Activated B cell treated with CpG ODN at 0.5 μM for 24 hours (primary cell): ENCODE data around the gene CNKSR2. TPM values are rescaled to one million over a fixed set of nuclear protein-coding genes. Genes with fewer than 3 reads are reported as not detected.

Experiments
- ATAC-seq: fragments of 200-7000 bp; cut with Tn5 transposase; one replicate; pipeline ENCODE4 v1.10.0; 2021; ENCODE audit warnings: low read depth, mild to moderate bottlenecking, moderate library complexity
- CTCF ChIA-PET: fragments of 350-600 bp; sonication (Branson Sonifier 250); formaldehyde crosslinking; loops from one replicate; lab custom pipeline; 2021; ENCODE audit warnings: antibody characterized with exemption; lab: Charles Lee
- POLR2A ChIA-PET: fragments of 350-600 bp; sonication (Branson Sonifier 250); formaldehyde crosslinking; loops from one replicate; lab custom pipeline; 2021; ENCODE audit warnings: antibody characterized with exemption; lab: Charles Lee
- DNase-seq: peaks from one replicate; pipeline ENCODE4 v3.0.0; 2022
- H3K27ac Mint-ChIP-seq: one replicate; pipeline ENCODE4 v1.8.0; 2020; ENCODE audit warnings: mixed read lengths
- H3K27me3 Mint-ChIP-seq: one replicate; pipeline ENCODE4 v1.8.0; 2021; ENCODE audit warnings: mixed read lengths
- H3K36me3 Mint-ChIP-seq: one replicate; pipeline ENCODE4 v1.8.0; 2021; ENCODE audit warnings: low read depth, mixed read lengths
- H3K4me1 Mint-ChIP-seq: one replicate; pipeline ENCODE4 v1.8.0; 2021; ENCODE audit warnings: mixed read lengths
- H3K4me3 Mint-ChIP-seq: one replicate; pipeline ENCODE4 v1.8.0; 2020; ENCODE audit warnings: mild to moderate bottlenecking, mixed read lengths
- H3K9me3 Mint-ChIP-seq: one replicate; pipeline ENCODE4 v1.8.0; 2020; ENCODE audit warnings: mixed read lengths
- intact Hi-C: fragments of 100-400 bp; cut with micrococcal nuclease; formaldehyde crosslinking; loops from one replicate; pipeline ENCODE4 v1.15.1; 2024
- total RNA-seq: library from RNA; stranded (reverse); gene quantifications from 2 replicates; pipeline ENCODE4 v1.2.3, GENCODE V29; 2022
- TF ChIP-seq, protein P1 (sequence below): fragments of 200-600 bp; IDR thresholded peaks from one replicate; pipeline ENCODE4 v1.8.0; 2022; ENCODE audit warnings: antibody characterized with exemption, mild to moderate bottlenecking

The CNKSR2 gene
- total RNA-seq, 1 donor from 2014 or later = 15.6 TPM

DNA sequence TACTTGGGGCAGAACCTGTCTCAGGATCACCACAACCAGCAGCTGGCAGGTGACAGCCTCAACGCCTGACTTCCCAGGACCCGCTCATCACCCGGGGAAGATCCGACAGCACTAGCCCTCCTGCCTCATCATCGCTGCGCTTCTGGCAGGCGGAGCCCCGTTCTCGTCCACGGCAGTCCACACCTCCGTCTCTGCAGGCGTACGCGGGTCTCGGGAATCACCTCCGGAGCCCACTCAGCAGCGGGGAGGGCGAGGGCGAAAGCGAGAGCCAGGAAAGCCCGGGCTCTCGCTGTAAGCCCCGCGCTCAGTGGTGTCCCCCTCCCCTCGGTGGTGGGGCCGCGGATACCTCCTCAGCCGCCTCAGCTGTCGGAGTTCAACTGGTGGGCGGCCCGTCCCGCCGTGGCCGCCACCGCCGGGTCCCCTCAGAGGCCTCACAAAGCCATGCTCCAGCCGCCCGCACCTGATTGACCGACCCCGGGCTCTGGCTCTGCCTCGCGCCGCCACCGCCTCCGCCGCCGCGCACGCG, 518 bp upstream of the CNKSR2 start:
- Mint-ChIP-seq H3K27ac (peak overlapping the region; percentile 56), H3K4me1 (peaks cover 24% of the 10 kb centered on the region), H3K9me3 (no peaks in the 10 kb centered on the region), H3K27me3 (no peaks in the 10 kb centered on the region), H3K36me3 (peaks cover 2% of the 10 kb centered on the region), H3K4me3 (peak overlapping the region; percentile 81)
- ChIA-PET POLR2A (interaction anchor here (0.6 to 1.9 kb wide), 8 partner anchors 16 to 568 kb away, joined by 3 to 16 read pairs (median 4); partner anchors contain the start of gene MBTPS2), CTCF (no interaction called here)
- DNase-seq = no peak
- TF ChIP-seq, protein P1, sequence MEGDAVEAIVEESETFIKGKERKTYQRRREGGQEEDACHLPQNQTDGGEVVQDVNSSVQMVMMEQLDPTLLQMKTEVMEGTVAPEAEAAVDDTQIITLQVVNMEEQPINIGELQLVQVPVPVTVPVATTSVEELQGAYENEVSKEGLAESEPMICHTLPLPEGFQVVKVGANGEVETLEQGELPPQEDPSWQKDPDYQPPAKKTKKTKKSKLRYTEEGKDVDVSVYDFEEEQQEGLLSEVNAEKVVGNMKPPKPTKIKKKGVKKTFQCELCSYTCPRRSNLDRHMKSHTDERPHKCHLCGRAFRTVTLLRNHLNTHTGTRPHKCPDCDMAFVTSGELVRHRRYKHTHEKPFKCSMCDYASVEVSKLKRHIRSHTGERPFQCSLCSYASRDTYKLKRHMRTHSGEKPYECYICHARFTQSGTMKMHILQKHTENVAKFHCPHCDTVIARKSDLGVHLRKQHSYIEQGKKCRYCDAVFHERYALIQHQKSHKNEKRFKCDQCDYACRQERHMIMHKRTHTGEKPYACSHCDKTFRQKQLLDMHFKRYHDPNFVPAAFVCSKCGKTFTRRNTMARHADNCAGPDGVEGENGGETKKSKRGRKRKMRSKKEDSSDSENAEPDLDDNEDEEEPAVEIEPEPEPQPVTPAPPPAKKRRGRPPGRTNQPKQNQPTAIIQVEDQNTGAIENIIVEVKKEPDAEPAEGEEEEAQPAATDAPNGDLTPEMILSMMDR = no peak
- ATAC-seq = peak; percentile 38
- intact Hi-C loops = loop anchor here (1.0 to 10.0 kb wide), 4 partner anchors 107 to 1109 kb away; partner anchors contain the start of genes MBTPS2 and RPS6KA3

DNA sequence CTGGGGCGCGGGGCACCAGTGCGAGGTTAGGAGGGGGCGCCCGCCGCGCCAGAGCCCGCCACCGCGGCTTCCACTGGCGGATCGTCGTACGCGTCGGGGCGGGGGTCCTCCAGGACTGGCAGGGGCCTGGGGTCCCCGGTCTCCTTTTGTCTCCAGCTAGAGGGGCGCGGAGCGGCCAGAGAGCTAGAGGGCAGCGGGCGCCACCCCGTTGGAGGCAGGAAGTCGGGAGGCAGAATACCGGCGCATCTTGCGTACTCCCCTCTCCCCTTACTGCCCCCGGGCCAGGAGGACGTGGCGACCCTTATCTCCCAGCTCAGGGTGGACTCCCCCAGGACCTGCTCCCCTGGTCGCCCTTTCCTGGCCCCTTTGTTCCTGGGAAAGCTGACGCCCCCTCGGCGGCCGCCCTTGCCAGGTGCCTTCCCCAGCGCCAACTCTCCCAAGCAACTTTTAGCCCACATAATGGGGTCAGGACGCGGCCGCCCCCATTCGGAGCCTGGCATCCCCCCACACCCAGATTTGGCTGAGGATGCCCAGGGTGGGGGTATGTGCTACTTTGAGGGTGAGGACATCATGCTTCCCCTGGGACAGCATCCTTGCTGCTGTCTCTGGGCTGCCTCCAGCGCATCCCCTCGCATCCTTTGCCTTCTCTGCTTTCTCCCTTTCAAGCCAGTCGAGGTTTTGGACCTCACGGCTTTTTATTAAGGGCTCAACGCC, 933 bp downstream of the CNKSR2 start:
- ChIA-PET POLR2A (interaction anchor here (1.0 to 1.9 kb wide), 4 partner anchors 9 to 566 kb away, joined by 3 to 16 read pairs (median 3); no protein-coding TSS in a partner anchor), CTCF (interaction anchor here (0.9 to 1.1 kb wide), 2 partner anchors 9 to 846 kb away, joined by 3 read pairs; no protein-coding TSS in a partner anchor)
- no peaks in the 10 kb centered on the region for H3K27me3 Mint-ChIP-seq
- H3K27ac Mint-ChIP-seq = peak overlapping the region; percentile 86
- peak overlapping the region; percentile 92 for H3K4me3 Mint-ChIP-seq
- H3K36me3 Mint-ChIP-seq = peaks cover 2% of the 10 kb centered on the region
- ATAC-seq = no peak
- TF ChIP-seq, protein P1 = no peak
- peaks cover 36% of the 10 kb centered on the region for H3K4me1 Mint-ChIP-seq
- intact Hi-C loops = loop anchor here (1.0 to 10.0 kb wide), 5 partner anchors 63 to 1110 kb away; partner anchors contain the start of genes MBTPS2 and RPS6KA3
- H3K9me3 Mint-ChIP-seq = no peaks in the 10 kb centered on the region
- DNase-seq = peak; percentile 15

DNA sequence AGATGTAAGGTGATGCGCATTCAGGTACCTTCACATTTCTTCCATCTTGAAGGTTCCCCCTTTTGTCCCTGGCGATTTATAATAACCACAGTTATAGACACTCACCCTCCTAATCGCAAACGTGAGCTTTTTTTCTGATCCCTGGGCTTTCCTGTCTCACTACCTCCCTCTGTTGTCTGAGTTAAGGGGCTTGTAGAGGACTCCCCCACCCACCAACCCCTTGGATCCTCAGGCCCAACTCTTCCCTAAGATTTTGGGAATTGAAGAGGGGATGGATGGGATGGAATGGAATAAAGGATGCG, 1.4 kb downstream of the CNKSR2 start:
- TF ChIP-seq, protein P1 = no peak
- peak overlapping the region; percentile 92 for H3K4me3 Mint-ChIP-seq
- H3K27me3 Mint-ChIP-seq = no peaks in the 10 kb centered on the region
- DNase-seq (no peak), ATAC-seq (no peak)
- H3K27ac Mint-ChIP-seq = peak overlapping the region; percentile 41
- POLR2A ChIA-PET = interaction anchor here (1.0 to 1.9 kb wide), 2 partner anchors 9 to 63 kb away, joined by 3 to 6 read pairs; no protein-coding TSS in a partner anchor
- H3K36me3 Mint-ChIP-seq = peaks cover 2% of the 10 kb centered on the region
- H3K9me3 Mint-ChIP-seq = no peaks in the 10 kb centered on the region
- CTCF ChIA-PET = interaction anchor here (0.9 to 1.1 kb wide), 2 partner anchors 9 to 847 kb away, joined by 3 read pairs; no protein-coding TSS in a partner anchor
- H3K4me1 Mint-ChIP-seq = peaks cover 36% of the 10 kb centered on the region
- intact Hi-C loops = loop anchor here (1.0 to 10.0 kb wide), 3 partner anchors 63 to 1111 kb away; partner anchors contain the start of gene RPS6KA3

DNA sequence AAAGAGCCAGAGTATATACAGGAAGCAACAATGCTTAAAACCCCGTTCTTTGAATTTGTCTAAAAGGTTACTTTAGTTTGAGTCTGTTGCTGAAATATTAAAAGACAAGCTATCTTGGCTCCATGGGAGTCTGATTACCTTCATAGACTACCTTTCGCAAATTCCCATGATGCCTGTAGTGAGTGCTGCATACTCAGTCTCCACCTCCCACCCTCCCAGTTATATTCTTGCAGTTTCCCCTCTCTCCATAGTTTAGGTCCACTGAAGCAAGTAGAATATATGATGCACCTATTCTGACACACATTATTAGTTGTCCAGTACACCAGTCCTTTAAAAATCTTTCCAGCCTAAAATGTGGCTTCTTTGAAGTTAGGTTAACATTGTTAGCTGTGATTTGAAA, 2.4 kb downstream of the CNKSR2 start:
- ChIA-PET CTCF (no interaction called here), POLR2A (interaction anchor here (1.9 kb wide), 1 partner anchor 62 kb away, joined by 6 read pairs; no protein-coding TSS in a partner anchor)
- Mint-ChIP-seq H3K27ac (no peak overlapping the region), H3K4me1 (peaks cover 36% of the 10 kb centered on the region), H3K4me3 (no peak overlapping the region), H3K27me3 (no peaks in the 10 kb centered on the region), H3K36me3 (peaks cover 2% of the 10 kb centered on the region), H3K9me3 (no peaks in the 10 kb centered on the region)
- ATAC-seq (no peak), DNase-seq (no peak)
- intact Hi-C loops = loop anchor here (10.0 kb wide), 1 partner anchor 1112 kb away; the partner anchor contains the start of gene RPS6KA3
- TF ChIP-seq, protein P1 = no peak

DNA sequence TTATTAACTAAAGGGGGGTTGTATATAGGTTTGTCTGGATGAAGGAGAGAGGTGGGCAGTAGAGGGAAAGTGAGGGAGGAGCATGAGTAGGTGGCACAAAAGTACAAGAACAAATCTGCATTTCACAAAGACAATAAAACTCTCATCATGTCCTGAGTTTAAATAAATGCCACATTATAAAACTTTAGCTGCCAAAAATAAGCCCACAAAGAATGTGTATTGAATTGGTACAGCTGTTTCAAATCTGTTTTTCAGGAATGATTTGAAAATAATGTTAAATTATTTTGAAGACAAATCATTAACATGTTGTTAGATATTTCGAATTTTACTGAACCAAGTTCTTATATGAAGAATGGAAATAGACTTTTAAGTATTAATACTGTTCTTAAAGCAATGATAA, 5.8 kb downstream of the CNKSR2 start:
- Mint-ChIP-seq H3K9me3 (no peaks in the 10 kb centered on the region), H3K4me3 (no peak overlapping the region), H3K4me1 (peaks cover 38% of the 10 kb centered on the region), H3K27me3 (no peaks in the 10 kb centered on the region), H3K36me3 (no peaks in the 10 kb centered on the region), H3K27ac (peak overlapping the region; percentile 4)
- intact Hi-C loops = loop anchor here (10.0 kb wide), 1 partner anchor 1115 kb away; the partner anchor contains the start of gene RPS6KA3
- no peak for ATAC-seq
- TF ChIP-seq, protein P1 = no peak
- DNase-seq = no peak
- CTCF ChIA-PET = no interaction called here
- POLR2A ChIA-PET = no interaction called here
